Urothelium cell line (cell line): ENCODE data around the gene MICU1.
"Not testable (repeated sequence)": the region's sequence is repeated elsewhere in the genome, so short reads cannot be mapped to it uniquely, and the experiment has no call there.

ENCODE experiments used
- DNase-seq: peaks from one replicate; pipeline ENCODE4 v3.0.0; 2011; ENCODE audit warnings: low spot score, mixed read lengths
- FAIRE-seq: peaks from 2 replicates; lab custom pipeline; 2011; peaks lifted over from hg19 to GRCh38; lab: Jason Lieb, UNC

MICU1 gene

DNA sequence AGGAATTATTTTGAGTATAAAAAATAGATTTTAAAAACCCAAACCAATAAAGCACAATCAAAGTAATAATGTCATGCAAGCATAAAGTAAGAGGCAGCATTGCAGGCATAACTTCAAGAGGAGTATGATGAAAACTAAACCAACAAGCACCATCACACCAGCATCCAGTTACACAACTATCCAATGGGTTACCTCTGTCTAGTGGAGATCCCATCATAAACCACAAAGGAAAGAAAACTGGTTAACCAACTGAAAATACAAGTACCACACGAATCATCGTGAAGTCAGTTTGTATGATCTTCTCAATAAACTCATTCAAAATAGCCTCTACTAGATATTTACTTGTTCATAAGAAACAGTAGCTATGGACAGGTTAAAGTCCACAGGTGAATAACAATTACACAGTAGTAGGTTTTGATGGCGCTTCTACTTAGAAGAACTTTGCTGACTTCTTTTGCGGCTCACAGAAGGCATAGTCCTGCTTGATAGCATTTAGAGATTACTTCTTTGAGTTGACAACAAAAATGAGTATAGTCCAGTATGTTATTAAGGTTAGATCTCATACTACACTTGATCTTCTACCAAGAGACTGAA lies 116.6 kb downstream of the MICU1 start:
- DNase-seq (no peak), FAIRE-seq (no peak)

DNA sequence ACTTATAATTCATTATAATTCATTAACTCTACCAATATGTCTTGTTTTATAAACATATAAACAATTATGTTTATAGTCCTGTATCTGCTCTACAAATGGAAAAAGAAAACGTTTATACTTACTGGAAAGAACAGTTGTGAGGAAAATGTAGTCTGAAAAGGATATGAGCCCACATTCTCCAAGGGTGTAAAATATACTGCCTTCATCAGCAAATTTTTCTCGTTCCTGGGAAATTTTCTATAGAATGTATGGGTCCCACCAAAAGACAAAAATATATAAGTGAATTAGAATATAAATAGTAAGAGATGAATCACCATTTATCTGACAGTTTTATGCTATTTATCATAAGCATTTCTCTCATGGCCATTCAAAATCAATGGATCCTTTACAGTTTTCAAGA lies 117.8 kb downstream of the MICU1 start:
- DNase-seq (no peak), FAIRE-seq (no peak)

GRCh38 chr10:72506474-72506873 lies 119.4 kb downstream of the MICU1 start:
- FAIRE-seq, result no peak
- no peak for DNase-seq

DNA sequence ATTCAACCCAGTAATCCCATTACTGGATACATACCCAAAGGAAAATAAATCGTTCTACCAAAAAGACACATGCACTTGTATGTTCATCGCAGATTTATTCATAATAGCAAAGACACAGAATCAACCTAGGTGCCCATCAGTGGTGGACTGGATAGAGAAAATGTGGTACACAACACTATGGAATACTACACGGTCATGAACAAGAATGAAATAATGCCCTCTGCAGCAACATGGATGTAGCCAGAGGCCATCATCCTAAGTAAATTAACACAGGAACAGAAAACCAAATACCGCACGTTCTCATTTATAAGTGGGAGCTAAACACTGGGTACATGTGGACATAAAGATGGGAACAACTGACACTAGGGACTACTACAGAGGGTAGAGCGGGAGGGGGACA lies 120.4 kb downstream of the MICU1 start:
- FAIRE-seq (no peak), DNase-seq (no peak)

DNA sequence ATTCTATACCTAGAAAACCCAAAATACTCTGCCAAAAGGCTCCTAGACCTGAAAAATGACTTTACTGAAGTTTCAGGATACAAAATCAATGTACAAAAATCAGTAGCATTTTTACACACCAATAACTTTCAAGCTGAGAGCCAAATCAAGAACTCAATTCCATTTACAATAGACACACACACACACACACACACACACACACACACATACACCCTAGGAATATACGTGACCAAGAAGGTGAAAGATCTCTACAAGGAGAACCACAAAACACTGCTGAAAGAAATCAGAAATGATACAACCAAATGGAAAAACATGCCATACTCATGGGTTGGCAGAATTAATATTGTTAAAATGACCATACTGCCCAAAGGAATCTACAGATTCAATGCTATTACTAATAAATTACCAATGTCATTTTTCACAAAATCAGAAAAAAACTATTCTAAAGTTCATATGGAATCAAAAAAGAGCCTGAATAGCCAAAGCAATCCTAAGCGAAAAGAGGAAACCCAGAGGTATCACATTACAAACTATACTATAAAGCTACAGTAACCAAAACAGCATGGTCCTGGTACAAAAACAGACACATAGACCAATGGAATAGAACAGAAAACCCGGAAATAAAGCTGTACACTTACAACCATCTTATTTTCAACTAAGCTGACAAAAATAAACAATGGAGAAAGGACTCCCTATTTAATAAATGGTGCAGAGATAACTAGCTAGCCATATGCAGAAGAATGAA lies 122.0 kb downstream of the MICU1 start:
- FAIRE-seq, result no peak
- no peak for DNase-seq

GRCh38 chr10:72503241-72503640 lies 122.6 kb downstream of the MICU1 start:
- DNase-seq (no peak), FAIRE-seq (no peak)

DNA sequence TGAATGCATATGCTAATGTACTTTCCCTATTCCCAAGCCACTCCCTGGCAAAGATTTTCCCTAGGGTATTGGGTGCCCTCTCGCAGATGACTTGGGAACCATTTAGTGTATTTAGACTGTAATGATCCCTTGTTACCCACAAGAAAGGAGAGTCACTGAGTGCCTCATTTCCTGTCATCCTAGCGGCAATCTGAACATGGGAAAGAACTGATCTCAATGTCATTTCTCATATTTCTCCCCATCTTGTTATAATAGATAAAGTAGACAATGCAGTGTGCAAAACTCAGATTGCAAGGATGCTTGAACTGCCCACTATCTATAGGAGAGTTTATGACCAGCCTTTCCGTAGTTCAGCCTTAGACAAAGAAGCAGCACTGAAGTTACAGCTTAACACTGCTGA lies 123.3 kb downstream of the MICU1 start:
- FAIRE-seq (no peak), DNase-seq (no peak)

DNA sequence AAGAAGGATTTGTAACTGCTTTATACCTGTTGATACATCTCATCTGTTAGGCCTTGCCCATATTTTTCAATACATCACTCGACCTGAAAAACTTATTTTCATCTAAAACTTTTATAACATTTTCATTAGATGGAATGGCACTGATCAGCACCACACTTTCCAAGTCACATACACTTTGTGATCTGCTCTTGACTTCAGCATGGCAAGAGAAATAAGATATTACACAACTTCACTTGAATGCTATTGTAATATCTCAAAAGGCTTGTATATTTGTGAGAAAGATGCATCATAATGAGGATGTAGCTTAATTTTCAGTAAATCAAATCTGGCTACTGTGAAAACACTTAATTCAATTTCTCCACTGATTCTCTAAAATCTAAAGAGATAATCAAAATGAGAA lies 126.2 kb downstream of the MICU1 start:
- DNase-seq (no peak), FAIRE-seq (no peak)

- DNase-seq, result no peak
- no peak for FAIRE-seq
These were observed 134.9 kb downstream of the MICU1 start for GRCh38 chr10:72490951-72491350.

DNA sequence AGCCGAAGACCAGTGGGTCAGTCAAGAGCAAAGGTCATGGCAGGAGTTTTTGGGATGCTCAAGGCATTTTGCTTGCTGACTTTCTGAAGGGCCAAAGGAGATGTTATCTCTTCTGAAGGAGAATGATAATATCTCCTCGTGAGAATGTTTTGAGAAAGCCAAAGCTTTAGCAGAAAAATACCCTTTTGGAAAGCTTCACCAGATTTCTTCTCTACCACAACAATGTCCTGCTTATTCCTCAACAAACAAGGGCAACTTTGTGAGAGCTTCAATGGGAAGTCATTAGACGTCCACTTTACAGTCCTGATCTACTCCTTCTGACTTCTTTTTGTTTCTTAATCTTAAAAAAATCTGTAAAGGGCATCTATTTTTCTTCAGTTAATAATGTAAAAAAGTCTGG lies 138.4 kb downstream of the MICU1 start:
- DNase-seq (no peak), FAIRE-seq (no peak)

DNA sequence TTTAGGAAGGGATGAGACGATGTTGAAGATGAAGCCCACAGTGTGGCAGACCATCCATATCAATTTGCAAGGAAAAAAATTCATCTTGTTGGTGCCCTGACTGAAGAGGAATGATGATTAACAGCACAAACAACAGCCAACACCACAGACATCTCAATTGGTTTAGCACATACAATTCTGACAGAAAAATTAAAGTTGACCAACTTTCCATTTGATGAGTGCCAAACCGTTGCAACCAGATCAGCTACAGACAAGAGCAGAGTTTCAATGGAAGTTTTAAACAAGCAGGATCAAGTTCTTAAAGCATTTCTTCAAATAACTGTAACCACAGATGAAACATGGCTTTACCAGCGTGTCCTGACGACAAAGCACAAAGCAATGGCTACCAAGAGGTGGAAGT lies 138.8 kb downstream of the MICU1 start:
- DNase-seq (no peak), FAIRE-seq (peak; percentile 50)

DNA sequence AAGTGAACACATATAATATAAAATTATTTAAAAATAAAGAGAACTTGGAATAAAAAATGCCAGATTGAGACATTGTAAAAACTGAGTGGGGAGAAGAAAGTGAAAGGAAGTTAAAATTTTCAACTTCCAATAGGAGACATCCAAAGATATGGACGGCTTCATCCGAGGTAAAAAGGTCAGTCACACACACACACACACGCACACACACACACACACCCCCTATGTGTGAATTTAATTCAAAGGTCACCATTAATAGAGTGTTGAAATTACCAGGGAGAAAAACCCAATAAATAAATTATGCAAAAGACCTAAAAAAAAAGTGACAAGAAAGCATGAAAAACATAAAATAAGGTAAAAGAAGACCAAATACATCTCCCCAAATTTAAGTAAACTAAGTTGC lies 140.2 kb downstream of the MICU1 start:
- DNase-seq (no peak), FAIRE-seq (no peak)

- no peak for FAIRE-seq
These were observed 141.4 kb downstream of the MICU1 start for GRCh38 chr10:72484521-72484920.

GRCh38 chr10:72483471-72483870 lies 142.4 kb downstream of the MICU1 start:
- FAIRE-seq, result no peak
- no peak for DNase-seq

More at GRCh38 chr10:72484521-72484920, 141.4 kb downstream of the MICU1 start:
- DNase-seq, result no peak

DNA sequence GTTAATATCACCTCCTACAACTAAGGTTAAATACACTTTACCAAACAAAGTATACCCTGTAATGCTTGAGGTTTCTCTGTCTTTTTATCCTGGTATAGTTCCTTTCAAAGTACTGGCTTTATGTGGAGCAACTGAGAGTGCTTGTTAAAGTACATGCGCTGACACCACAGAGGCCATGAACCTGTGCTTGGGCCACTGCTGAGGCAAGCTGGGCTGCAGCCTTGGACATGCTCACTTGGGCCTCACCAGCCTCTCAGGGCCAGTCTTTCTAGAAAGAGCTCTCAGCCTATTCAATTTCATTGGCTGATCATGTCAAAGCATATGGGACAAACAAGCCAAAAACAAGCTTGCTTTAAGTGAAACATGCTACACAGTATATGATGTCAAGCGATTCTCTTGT lies 145.0 kb downstream of the MICU1 start:
- FAIRE-seq, result no peak
- no peak for DNase-seq

GRCh38 chr10:72477463-72477862 lies 148.4 kb downstream of the MICU1 start:
- no peak for FAIRE-seq

DNA sequence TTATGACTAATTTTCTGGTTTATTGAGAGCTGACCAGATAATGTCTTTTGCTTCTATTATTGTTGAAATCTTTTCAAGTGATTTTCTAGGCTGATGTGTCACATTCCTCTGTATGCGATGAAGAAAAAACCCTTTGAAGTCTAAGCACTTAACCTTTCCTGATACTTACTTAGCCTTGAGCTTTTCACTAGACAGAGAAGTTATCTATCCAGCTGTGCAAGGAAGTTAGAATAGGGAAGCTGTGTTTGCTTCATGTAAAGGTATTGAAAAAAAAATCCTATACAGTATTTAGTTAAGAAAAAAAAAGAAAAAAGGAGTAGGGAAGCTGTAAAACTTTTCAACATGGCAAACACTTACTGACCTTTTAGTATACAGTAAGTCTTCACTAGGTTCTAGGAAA lies 153.6 kb downstream of the MICU1 start:
- FAIRE-seq (no peak), DNase-seq (no peak)

More at GRCh38 chr10:72477463-72477862, 148.4 kb downstream of the MICU1 start:
- DNase-seq, result no peak

- no peak for FAIRE-seq
- no peak for DNase-seq
These were observed 155.2 kb downstream of the MICU1 start for GRCh38 chr10:72470666-72471065.

GRCh38 chr10:72467064-72467463 lies 158.8 kb downstream of the MICU1 start:
- not testable (repeated sequence) for DNase-seq, FAIRE-seq

GRCh38 chr10:72466018-72466417 lies 159.9 kb downstream of the MICU1 start:
- DNase-seq, result no peak
- no peak for FAIRE-seq

DNA sequence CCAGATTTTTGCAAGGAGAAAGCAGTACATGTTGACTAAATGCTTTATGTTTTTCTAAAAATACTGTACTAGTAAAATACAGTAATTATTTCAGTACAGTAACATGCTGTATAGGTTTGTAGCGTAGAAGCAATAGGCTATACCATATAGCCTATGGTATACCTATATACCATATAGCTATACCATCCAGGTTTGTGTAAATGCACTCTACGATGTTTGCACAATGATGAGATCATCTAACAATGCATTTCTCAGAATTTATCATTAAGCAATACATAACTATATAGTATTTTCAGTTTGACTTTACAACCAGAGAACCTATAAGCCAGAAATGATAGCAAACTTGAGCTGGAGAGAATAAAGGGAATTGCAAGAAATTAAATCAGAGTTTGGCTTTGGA lies 161.4 kb downstream of the MICU1 start:
- DNase-seq (no peak), FAIRE-seq (no peak)

GRCh38 chr10:72462261-72462660 lies 163.6 kb downstream of the MICU1 start:
- DNase-seq (no peak), FAIRE-seq (no peak)

DNA sequence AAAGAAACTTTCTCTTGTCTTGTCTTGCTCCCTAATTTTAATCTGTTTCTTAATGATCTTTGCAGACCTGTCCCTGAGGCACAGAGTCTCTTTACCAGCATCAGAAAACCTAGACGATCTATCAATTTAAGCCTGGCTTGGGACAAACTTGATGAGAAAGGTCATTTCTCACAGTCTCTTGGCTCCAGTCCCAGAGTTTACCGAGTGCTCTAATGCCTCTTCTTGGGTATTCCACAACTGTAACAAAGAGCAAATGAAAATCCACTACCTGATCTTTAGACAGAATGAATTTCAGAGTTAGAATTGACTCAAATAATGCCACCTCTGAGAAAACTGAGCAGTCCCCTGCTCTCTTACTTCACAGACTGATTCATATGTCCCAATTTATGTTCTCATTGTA lies 164.8 kb downstream of the MICU1 start:
- DNase-seq (no peak), FAIRE-seq (no peak)
